Progenitor cell of endocrine pancreas (in vitro differentiated cells): ENCODE data around the gene FBXO11. TPM values are rescaled to one million over a fixed set of nuclear protein-coding genes. Genes with fewer than 3 reads are reported as not detected.

Source experiments
- DNase-seq: peaks from one replicate; pipeline ENCODE4 v3.0.0; 2021; ENCODE audit warnings: low spot score; ENCODE audit not compliant: unreplicated experiment
- H3K27ac Mint-ChIP-seq: 2 replicates; pipeline ENCODE4 v1.8.0; 2021; ENCODE audit warnings: mild to moderate bottlenecking, moderate library complexity, mixed read lengths
- H3K27me3 Mint-ChIP-seq: 2 replicates; pipeline ENCODE4 v1.8.0; 2021; ENCODE audit warnings: mixed read lengths
- H3K36me3 Mint-ChIP-seq: 2 replicates; pipeline ENCODE4 v1.8.0; 2022; ENCODE audit warnings: mixed read lengths; ENCODE audit not compliant: insufficient read depth
- H3K4me1 Mint-ChIP-seq: 2 replicates; pipeline ENCODE4 v1.8.0; 2021; ENCODE audit warnings: low read depth, mixed read lengths
- H3K4me3 Mint-ChIP-seq: 2 replicates; pipeline ENCODE4 v1.8.0; 2021; ENCODE audit warnings: low read depth, mild to moderate bottlenecking, moderate library complexity, mixed read lengths
- H3K9me3 Mint-ChIP-seq: 2 replicates; pipeline ENCODE4 v1.8.0; 2021; ENCODE audit warnings: low read depth, mixed read lengths
- total RNA-seq: library from RNA; stranded (reverse); gene quantifications from 2 replicates; pipeline ENCODE4 v1.2.1, GENCODE V29; 2021
- TF ChIP-seq, protein P1 (sequence below): fragments of 200-600 bp; sonication (generic); IDR thresholded peaks from one replicate; pipeline ENCODE4 v1.5.0; 2021; ENCODE audit warnings: antibody characterized with exemption, mild to moderate bottlenecking; ENCODE audit not compliant: unreplicated experiment

FBXO11 gene
- total RNA-seq, 1 donor from 2014 or later: 96.5 TPM

DNA sequence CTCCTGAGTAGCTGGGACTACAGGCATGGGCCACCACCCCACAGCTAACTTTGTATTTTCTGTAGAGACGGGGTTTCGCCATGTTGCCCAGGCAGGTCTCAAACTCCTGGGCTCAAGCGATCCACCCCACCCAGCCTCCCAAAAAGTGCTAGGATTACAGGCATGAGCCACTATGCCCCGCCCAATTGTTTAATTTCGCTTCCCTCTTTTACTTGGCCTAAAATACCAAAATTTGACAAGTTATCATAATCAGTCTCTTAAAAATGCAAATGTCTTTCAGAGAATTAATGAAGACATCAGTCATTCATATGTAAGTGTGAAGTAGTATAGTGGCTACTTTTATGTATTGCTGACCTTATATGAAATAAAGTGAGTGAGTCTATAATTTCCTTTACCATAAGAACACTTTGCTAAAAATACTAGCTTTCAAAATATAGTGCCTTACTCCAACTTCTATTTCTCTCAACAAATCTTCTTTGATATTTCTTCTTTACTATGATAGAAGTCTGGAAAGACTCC is 9.8 kb downstream of the FBXO11 start:
- no peak overlapping the region for H3K27ac Mint-ChIP-seq
- TF ChIP-seq, protein P1, sequence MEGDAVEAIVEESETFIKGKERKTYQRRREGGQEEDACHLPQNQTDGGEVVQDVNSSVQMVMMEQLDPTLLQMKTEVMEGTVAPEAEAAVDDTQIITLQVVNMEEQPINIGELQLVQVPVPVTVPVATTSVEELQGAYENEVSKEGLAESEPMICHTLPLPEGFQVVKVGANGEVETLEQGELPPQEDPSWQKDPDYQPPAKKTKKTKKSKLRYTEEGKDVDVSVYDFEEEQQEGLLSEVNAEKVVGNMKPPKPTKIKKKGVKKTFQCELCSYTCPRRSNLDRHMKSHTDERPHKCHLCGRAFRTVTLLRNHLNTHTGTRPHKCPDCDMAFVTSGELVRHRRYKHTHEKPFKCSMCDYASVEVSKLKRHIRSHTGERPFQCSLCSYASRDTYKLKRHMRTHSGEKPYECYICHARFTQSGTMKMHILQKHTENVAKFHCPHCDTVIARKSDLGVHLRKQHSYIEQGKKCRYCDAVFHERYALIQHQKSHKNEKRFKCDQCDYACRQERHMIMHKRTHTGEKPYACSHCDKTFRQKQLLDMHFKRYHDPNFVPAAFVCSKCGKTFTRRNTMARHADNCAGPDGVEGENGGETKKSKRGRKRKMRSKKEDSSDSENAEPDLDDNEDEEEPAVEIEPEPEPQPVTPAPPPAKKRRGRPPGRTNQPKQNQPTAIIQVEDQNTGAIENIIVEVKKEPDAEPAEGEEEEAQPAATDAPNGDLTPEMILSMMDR: no peak
- no peaks in the 10 kb centered on the region for H3K27me3 Mint-ChIP-seq
- DNase-seq: no peak
- H3K36me3 Mint-ChIP-seq: peaks cover 6% of the 10 kb centered on the region
- peaks cover 17% of the 10 kb centered on the region for H3K4me1 Mint-ChIP-seq
- H3K4me3 Mint-ChIP-seq: no peak overlapping the region
- no peaks in the 10 kb centered on the region for H3K9me3 Mint-ChIP-seq

DNA sequence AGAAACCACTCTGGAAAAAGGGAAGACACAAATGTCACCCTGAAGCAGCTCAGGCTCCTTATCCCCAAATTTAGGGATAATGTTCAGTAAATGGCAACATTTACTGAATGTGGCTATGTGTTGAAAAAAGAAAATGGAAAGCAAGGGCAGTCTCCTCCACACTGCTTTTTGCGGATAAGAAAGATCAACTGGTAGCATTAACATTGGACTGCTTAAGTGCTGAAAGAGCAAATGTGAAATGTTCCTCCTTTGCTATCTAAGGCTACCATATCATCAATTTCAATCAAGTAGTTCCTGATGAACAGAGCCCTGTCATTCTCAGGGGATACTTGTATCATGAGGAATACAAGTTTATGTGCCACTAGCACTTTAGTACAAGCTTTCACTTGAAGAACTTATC is 12.5 kb downstream of the FBXO11 start:
- TF ChIP-seq, protein P1: no peak

DNA sequence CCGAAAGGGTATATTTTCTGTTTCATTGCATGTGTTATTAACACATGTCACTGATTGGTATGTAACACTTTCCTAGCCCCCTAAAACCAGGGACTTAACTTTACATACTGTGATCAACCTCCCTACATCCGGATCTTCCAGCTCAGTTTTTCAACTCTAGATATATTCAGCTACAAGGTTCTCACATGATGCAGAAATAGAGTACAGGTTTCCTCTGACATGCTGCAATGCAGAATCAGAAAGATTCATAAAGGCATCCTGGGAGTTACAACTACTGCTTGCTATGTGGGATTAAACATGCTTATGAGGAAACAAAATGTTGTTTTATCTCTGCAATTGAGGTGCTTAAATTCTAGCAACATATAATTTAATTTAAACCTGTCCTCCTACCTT is 14.0 kb downstream of the FBXO11 start:
- no peak for DNase-seq
- Mint-ChIP-seq H3K9me3 (no peaks in the 10 kb centered on the region), H3K4me1 (peaks cover 10% of the 10 kb centered on the region), H3K27ac (no peak overlapping the region), H3K4me3 (no peak overlapping the region), H3K36me3 (peaks cover 8% of the 10 kb centered on the region), H3K27me3 (no peaks in the 10 kb centered on the region)
- TF ChIP-seq, protein P1: no peak

More for the DNA sequence above, 12.5 kb downstream of the FBXO11 start:
- Mint-ChIP-seq H3K4me3 (no peak overlapping the region), H3K27me3 (no peaks in the 10 kb centered on the region), H3K36me3 (peaks cover 6% of the 10 kb centered on the region), H3K9me3 (no peaks in the 10 kb centered on the region), H3K4me1 (peaks cover 16% of the 10 kb centered on the region), H3K27ac (no peak overlapping the region)
- no peak for DNase-seq

DNA sequence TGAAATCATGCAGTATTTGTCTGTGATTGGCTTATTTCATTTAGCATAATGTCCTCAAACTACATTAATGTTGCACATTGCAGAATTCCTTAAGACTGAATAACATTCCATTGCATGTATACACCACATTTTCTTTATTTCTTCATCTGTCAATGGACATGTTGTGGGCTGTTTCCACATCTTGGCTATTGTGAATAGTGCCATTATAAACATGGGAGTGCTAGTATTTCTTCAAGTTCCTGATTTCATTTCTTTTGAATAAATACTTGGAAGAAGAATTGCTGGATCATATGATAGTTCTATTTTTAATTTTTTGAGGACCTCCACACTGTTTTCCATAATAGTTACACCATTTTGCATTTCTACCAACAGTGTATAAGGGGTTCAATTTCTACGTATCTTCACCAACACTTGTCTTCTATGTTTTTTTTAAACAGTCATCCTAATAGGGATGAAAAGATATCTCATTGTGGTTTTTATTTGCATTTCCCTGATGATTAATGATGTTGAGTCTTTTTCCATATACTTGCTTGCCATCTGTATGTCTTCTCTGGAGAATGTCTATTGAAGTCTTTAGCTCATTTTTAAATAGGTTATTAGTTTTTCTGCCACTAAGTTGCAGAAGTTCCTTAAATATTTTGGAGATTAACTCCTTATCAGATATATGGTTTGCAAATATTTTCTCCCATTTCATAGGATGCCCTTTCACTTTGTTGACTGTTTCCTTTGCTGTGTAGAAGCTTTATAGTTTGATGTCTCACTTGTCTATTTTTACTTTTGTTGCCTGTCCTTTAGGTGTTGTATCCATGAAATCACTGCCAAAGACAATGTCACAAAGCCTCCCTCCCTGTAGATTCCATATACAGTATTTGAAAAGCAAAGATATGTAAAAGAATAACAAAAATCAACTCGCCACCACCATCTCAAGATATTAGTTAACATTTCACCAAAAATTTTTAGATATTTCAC is 14.6 kb downstream of the FBXO11 start:
- H3K4me1 Mint-ChIP-seq: peaks cover 10% of the 10 kb centered on the region
- DNase-seq: no peak
- TF ChIP-seq, protein P1: no peak
- no peak overlapping the region for H3K27ac Mint-ChIP-seq
- no peaks in the 10 kb centered on the region for H3K27me3 Mint-ChIP-seq
- peaks cover 12% of the 10 kb centered on the region for H3K36me3 Mint-ChIP-seq
- no peaks in the 10 kb centered on the region for H3K9me3 Mint-ChIP-seq
- no peak overlapping the region for H3K4me3 Mint-ChIP-seq

DNA sequence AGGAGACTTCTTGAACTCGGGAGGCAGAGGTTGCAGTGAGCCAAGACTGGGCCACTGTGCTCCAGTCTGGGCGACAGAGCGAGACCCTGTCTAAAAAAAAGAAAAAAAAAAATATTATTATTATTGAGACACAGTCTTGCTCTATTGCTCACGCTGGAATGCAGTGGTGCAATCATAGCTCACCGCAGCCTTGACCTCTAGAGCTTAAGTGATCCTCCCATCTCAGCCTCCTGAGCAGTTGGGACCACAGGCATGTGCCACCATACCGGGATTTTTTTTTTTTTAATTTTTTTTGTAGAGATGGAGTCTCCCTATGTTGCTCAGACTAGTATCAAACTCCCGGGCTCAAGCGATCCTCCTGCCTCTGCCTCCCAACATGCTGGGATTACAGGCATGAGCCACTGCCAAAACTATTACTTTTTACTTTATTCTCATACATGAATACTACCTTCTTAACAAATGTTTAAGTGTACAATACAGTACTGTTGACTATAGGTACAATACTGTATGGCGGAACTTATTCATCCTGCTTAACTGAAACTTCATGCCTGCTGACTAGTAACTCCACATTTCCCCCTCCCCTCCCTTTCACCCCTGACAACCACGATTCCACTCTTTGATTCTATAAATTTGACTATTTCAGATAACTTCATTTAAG is 15.5 kb downstream of the FBXO11 start:
- no peak for DNase-seq
- peaks cover 12% of the 10 kb centered on the region for H3K36me3 Mint-ChIP-seq
- H3K4me1 Mint-ChIP-seq: peaks cover 8% of the 10 kb centered on the region
- H3K4me3 Mint-ChIP-seq: no peak overlapping the region
- H3K27me3 Mint-ChIP-seq: no peaks in the 10 kb centered on the region
- TF ChIP-seq, protein P1: no peak
- H3K27ac Mint-ChIP-seq: no peak overlapping the region
- H3K9me3 Mint-ChIP-seq: no peaks in the 10 kb centered on the region
